HL-60 (cell line): ENCODE measurements around the gene CORIN.

Experiments
- DNase-seq, 2 experiments: peaks; one replicate each; pipeline ENCODE4 v3.0.0-alpha.2; 2010 to 2020; ENCODE audit warnings: low read depth in 1 of 2, low spot score in 1 of 2
- H3K27ac ChIP-seq: fragments of 250-450 bp; sonication (Bioruptor Pico); replicated peaks from 2 replicates; pipeline ENCODE4 v1.5.1; 2020; ENCODE audit warnings: mild to moderate bottlenecking, moderate library complexity
- H3K27me3 ChIP-seq: fragments of 250-450 bp; sonication (Bioruptor Pico); 2 replicates; pipeline ENCODE4 v1.5.1; 2021; ENCODE audit warnings: mild to moderate bottlenecking, moderate library complexity; ENCODE audit not compliant: insufficient read depth, poor library complexity, severe bottlenecking
- H3K4me3 ChIP-seq: replicated peaks from 2 replicates; pipeline ENCODE4 v1.5.1; 2011; ENCODE audit warnings: mild to moderate bottlenecking, control low read depth, low read length; ENCODE audit not compliant: insufficient read depth
- GABPA ChIP-seq: IDR thresholded peaks from 2 replicates; pipeline ENCODE4 v1.6.1; 2012; ENCODE audit warnings: low read depth
- POLR2AphosphoS5 ChIP-seq: IDR thresholded peaks from 2 replicates; pipeline ENCODE4 v1.6.1; 2012; ENCODE audit warnings: low read depth
- SPI1 ChIP-seq: IDR thresholded peaks from 2 replicates; pipeline ENCODE4 v1.6.1; 2012; ENCODE audit warnings: low read depth, mild to moderate bottlenecking, borderline replicate concordance
- TF ChIP-seq, protein P1 (sequence below): IDR thresholded peaks from one replicate; pipeline ENCODE4 v1.5.1; 2011; ENCODE audit warnings: low read length, control low read depth, inconsistent platforms; ENCODE audit not compliant: insufficient read depth
- TF ChIP-seq, protein P2 (sequence below): IDR thresholded peaks from 2 replicates; pipeline ENCODE4 v1.6.1; 2012; ENCODE audit warnings: low read depth; ENCODE audit not compliant: insufficient replicate concordance

CORIN gene

DNA sequence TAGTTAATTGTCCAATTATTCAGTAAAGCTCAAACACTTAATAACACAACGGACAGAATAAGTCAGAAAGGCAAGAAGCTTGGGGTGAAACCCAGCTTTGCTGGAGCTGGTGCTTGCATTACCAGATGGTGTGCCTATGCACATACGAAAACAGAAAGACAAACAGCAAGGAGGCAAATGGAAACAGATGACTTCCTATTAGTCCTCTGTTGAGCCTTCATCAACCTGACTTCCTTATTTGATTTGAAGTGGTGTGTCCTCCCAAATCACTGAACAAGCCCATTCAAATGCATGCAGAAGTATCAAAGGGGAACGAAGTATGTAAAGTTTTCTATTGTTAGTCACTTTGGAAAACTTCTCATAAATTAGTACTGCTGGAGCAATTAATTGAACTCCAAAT is 186.6 kb downstream of the CORIN start:
- no peak overlapping the region for H3K4me3 ChIP-seq
- H3K27me3 ChIP-seq: no peaks in the 10 kb centered on the region
- DNase-seq: peak in 1 of 2 experiments; percentile 29
- no peak overlapping the region for H3K27ac ChIP-seq
- TF ChIP-seq SPI1: peak; percentile 87
- TF ChIP-seq GABPA: no peak

DNA sequence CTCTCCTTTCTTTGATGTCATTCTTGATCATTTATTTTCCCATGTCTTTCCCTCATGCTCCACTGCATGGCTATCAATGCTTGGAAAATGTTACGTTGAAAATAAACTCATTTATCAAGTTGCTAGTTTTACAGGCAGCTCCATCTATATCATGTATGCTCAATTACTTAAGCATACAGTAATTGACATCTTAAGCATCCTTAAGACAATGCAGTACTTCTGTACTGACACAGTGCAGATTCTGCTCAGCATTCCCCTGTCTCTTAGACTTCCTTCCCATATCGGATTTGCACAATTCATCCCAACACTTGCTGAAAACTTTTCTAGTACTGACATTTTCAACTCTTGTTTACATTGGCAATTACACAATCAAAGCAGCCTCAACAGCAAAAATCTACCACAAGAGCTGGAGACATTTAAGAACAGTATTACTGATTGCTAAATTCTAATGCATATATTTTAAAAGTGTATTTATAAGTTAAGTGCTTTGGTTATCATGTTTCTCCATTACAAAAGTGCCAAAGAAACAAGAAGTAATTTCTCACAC is 187.2 kb downstream of the CORIN start:
- DNase-seq: no peak
- H3K27ac ChIP-seq: no peak overlapping the region
- H3K27me3 ChIP-seq: no peaks in the 10 kb centered on the region
- TF ChIP-seq POLR2AphosphoS5 (no peak), SPI1 (no peak), GABPA (no peak)
- TF ChIP-seq, protein P1, sequence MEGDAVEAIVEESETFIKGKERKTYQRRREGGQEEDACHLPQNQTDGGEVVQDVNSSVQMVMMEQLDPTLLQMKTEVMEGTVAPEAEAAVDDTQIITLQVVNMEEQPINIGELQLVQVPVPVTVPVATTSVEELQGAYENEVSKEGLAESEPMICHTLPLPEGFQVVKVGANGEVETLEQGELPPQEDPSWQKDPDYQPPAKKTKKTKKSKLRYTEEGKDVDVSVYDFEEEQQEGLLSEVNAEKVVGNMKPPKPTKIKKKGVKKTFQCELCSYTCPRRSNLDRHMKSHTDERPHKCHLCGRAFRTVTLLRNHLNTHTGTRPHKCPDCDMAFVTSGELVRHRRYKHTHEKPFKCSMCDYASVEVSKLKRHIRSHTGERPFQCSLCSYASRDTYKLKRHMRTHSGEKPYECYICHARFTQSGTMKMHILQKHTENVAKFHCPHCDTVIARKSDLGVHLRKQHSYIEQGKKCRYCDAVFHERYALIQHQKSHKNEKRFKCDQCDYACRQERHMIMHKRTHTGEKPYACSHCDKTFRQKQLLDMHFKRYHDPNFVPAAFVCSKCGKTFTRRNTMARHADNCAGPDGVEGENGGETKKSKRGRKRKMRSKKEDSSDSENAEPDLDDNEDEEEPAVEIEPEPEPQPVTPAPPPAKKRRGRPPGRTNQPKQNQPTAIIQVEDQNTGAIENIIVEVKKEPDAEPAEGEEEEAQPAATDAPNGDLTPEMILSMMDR: no peak
- TF ChIP-seq, protein P2, sequence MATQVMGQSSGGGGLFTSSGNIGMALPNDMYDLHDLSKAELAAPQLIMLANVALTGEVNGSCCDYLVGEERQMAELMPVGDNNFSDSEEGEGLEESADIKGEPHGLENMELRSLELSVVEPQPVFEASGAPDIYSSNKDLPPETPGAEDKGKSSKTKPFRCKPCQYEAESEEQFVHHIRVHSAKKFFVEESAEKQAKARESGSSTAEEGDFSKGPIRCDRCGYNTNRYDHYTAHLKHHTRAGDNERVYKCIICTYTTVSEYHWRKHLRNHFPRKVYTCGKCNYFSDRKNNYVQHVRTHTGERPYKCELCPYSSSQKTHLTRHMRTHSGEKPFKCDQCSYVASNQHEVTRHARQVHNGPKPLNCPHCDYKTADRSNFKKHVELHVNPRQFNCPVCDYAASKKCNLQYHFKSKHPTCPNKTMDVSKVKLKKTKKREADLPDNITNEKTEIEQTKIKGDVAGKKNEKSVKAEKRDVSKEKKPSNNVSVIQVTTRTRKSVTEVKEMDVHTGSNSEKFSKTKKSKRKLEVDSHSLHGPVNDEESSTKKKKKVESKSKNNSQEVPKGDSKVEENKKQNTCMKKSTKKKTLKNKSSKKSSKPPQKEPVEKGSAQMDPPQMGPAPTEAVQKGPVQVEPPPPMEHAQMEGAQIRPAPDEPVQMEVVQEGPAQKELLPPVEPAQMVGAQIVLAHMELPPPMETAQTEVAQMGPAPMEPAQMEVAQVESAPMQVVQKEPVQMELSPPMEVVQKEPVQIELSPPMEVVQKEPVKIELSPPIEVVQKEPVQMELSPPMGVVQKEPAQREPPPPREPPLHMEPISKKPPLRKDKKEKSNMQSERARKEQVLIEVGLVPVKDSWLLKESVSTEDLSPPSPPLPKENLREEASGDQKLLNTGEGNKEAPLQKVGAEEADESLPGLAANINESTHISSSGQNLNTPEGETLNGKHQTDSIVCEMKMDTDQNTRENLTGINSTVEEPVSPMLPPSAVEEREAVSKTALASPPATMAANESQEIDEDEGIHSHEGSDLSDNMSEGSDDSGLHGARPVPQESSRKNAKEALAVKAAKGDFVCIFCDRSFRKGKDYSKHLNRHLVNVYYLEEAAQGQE: no peak
- H3K4me3 ChIP-seq: no peak overlapping the region

DNA sequence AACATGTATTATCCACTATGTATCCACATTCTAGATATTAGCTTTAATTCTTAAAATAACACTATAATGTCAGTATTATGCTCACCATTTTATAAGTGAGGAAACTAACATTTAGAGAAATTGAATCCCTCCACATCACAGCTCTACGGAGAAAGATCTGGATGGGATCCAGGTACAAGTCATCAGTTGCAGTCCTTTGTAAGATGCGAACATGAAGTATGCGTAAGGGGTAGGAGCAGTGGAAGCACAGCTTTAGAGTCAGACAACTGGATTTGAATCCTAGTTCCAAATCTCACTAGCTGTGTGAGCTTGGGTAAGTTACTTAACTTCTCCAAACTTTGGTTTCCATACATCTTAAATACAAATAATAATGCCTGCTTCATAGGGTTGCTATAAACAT is 190.3 kb downstream of the CORIN start:
- no peaks in the 10 kb centered on the region for H3K27me3 ChIP-seq
- no peak for TF ChIP-seq SPI1
- TF ChIP-seq, protein P1: no peak
- no peak for TF ChIP-seq GABPA
- TF ChIP-seq, protein P2: no peak
- no peak overlapping the region for H3K4me3 ChIP-seq
- H3K27ac ChIP-seq: no peak overlapping the region
- no peak for DNase-seq

DNA sequence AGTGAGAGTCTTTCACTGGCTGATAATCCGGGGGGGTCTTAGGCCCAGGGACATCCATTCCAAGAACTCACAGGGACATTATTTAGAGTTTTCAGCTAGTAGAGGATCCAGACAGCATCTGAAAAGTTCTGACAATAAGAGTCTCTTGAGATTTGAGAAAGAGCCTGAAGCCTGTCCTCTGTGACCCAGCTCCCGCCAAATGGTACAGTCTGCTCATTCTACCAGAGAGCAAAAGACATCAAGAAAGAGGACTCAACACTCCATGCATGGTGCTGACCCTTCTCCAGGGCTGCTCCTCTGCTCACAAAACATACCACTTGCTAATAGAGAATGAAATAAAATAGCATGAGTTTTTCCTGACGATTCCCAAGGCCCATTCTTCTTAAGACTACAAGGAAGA is 190.8 kb downstream of the CORIN start:
- Histone ChIP-seq H3K4me3 (no peak overlapping the region), H3K27me3 (no peaks in the 10 kb centered on the region), H3K27ac (no peak overlapping the region)
- TF ChIP-seq POLR2AphosphoS5: no peak
- TF ChIP-seq, protein P1: no peak
- no peak for TF ChIP-seq SPI1
- no peak for TF ChIP-seq GABPA
- TF ChIP-seq, protein P2: no peak
- no peak for DNase-seq
